GM18499 (cell line): Measurements from ENCODE around the gene SPPL2B.
"Not testable (repeated sequence)": the region's sequence is repeated elsewhere in the genome, so short reads cannot be mapped to it uniquely, and the experiment has no call there.

Source experiments
- ATAC-seq: cut with Tn5 transposase; IDR thresholded peaks from one replicate; pipeline ENCODE4 v1.9.1; 2021; ENCODE audit warnings: moderate number of reproducible peaks; ENCODE audit not compliant: insufficient read depth, unreplicated experiment

Gene SPPL2B, protein sequence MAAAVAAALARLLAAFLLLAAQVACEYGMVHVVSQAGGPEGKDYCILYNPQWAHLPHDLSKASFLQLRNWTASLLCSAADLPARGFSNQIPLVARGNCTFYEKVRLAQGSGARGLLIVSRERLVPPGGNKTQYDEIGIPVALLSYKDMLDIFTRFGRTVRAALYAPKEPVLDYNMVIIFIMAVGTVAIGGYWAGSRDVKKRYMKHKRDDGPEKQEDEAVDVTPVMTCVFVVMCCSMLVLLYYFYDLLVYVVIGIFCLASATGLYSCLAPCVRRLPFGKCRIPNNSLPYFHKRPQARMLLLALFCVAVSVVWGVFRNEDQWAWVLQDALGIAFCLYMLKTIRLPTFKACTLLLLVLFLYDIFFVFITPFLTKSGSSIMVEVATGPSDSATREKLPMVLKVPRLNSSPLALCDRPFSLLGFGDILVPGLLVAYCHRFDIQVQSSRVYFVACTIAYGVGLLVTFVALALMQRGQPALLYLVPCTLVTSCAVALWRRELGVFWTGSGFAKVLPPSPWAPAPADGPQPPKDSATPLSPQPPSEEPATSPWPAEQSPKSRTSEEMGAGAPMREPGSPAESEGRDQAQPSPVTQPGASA

DNA sequence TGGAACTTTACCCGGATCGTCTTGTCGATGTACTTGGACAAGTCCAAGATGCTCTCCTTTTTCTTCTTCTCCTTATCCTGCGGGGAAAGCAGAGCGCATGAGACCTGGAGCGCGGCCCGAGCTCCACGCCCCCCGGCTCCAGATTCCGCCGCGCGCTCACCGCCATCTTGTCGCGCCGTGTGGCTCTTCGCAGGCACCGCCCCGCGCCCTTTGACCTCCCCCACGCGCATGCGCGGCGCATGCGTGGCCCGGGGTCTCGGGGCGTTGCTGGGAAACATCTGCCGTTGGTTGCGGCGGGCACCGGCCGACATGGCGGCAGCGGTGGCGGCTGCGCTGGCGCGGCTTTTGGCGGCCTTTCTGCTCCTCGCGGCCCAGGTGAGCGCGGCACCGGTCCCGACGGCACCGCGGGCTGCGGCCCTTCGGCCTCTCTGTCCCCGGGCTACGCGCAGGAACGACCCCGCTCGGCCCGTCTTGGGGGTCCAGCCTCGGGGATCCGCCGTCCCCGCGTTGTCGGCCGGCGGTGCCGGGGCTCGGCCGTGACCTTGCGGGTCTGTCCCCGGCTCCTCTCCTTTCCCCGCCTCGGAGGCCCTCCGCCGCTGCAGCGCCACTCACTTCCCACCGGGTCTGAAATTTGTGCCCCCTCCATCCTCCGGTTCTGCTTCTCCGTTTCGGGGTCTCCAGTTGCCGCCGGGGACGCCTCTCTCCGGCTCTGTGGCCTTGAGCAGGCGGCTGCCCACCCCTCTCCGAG lies at the start of gene SPPL2B, which contains the start of gene LSM7:
SPPL2B (plus strand) TSS at position 284 of the 748 bp plus-strand sequence; CDS start at position 310, 26 bp downstream.
LSM7 (minus strand) TSS at position 186 of the 748 bp plus-strand sequence; CDS start at position 166, 20 bp downstream.
- no peak for ATAC-seq

DNA sequence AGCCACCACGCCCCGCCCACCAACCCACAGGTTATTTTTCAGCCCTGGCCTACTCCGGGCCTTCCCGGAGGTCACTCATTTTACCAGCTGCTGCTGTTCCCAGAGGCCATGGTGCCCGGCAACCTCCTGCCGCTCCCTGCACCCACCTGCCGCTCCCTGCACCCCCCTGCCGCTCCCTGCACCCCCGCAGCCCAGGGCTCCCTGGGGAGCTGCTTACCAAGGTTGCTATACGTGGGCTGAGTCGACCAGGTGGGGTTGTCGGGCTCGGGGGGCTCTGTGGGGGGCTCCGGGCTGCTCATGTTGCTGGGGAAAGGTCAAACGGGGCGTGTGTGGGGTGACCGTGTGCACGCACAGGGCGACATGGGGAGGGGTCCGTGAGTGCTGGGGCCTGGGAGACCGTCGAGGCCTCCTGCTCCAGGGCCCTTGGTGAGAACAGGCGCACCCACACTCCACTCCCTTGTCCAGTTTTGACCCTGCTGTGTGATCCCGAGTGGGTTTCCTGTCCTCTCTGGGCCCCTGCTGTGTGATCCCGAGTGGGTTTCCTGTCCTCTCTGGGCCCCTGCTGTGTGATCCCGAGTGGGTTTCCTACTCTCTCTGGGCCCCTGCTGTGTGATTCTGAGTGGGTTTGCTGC lies 47.7 kb upstream of the SPPL2B start:
- ATAC-seq = no peak

DNA sequence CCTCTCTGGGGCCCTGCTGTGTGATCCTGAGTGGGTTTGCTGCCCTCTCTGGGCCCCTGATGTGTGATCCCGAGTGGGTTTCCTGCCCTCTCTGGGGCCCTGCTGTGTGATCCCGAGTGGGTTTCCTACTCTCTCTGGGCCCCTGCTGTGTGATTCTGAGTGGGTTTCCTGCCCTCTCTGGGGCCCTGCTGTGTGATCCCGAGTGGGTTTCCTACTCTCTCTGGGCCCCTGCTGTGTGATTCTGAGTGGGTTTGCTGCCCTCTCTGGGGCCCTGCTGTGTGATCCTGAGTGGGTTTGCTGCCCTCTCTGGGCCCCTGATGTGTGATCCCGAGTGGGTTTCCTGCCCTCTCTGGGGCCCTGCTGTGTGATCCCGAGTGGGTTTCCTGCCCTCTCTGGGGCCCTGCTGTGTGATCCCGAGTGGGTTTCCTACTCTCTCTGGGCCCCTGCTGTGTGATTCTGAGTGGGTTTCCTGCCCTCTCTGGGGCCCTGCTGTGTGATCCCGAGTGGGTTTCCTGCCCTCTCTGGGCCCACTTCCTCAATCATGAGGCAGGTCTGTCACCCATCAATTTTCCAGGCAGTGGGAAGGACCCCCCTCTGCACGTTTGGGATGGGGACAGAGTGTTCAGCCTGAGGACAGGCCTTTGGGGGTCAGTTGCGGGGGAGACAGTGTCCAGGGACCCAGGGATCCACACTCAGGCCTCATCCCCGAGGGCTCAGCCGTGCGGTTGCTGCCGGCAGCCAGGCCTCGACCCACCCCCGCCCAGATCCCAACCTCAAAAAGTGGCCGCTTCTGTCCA lies 47.0 kb upstream of the SPPL2B start:
- not testable (repeated sequence) for ATAC-seq

DNA sequence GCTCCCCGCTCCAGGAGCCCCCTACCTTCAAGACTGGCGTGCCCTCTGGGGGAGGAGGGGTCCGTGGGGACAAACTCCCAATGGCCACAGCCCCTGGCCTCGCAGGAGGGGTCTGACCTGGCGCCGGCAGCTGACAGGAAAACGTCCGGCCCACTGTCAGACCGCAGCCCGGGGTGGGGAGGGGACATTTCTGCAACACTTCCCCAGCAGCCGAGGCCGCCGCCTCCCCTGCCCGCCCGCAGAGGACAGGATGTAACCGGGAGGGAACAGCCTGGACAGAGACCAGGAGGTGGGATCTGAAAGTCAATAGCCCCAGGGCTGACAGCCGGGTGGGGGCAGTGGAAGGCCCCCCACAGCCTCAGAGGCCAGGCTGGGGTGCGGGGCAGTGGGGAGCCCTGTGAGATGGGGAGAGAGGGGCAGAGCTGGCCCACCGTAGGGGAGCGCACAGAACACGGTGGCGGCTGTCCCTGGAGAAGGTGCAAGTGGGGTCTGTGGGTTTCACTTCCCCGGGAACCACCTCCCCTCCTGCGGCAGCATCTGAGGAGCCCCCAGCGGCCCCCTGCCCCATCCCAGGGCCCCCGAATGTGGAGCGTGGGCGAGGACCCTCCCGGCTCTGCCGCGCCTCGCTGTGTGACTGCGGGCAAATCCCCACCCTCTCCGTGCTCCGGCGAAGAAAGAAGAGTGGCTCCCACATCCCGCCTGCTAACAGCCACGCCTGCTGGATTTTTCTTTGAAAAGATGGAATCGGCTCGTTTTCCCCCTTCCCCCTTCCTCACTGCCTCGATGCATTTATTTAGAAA lies 46.2 kb upstream of the SPPL2B start, which contains the start of gene PEAK3:
PEAK3 (minus strand) TSS at position 114 of the 800 bp plus-strand sequence. CDS start 1,244 bp downstream, outside the sequence.
- no peak for ATAC-seq

DNA sequence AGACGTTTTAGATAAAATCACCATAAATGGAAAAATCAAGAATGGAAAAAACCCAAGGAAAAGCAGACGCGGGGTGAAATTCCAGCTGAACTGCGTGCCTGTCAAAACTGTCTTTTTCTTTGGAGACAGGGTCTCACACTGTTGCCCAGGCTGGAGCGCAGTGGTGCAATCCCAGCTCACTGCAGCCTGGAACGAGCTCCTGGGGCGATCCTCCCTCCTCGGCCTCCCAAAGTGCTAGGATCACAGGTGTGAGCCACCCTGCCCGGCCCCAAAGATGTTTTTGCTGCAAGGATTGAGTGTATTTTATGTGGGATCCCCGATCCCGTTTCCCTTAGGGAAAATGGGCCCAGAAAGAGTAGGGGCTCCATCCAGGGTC lies 45.6 kb upstream of the SPPL2B start:
- no peak for ATAC-seq

DNA sequence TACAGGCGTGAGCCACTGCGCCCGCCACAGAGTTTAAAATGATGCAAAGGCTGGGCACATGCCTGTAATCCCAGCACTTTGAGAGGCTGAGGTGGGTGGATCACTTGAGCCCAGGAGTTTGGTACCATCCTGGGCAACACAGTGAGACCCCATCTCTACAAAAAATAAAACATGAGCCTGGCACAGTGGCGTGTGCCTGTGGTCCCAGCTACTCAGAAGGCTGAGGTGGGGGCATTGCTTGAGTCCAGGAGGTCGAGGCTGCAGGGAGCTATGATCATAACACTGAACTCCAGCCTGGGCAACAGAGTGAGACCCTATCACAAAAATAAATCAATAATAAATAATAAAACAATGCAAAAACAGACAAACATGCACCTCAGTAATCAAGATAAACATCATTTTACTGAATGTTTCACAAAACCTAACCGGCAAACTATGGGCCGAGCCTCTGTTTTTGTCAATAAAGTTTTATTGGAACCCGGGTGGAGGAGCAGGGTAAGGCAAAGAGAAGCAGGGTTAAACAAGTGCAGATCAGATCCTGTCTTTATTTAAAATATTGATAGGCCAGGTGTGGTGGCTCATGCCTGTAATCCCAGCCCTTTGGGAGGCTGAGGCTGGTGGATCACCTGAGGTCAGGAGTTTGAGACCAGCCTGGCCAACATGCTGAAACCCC lies 44.5 kb upstream of the SPPL2B start:
- no peak for ATAC-seq

DNA sequence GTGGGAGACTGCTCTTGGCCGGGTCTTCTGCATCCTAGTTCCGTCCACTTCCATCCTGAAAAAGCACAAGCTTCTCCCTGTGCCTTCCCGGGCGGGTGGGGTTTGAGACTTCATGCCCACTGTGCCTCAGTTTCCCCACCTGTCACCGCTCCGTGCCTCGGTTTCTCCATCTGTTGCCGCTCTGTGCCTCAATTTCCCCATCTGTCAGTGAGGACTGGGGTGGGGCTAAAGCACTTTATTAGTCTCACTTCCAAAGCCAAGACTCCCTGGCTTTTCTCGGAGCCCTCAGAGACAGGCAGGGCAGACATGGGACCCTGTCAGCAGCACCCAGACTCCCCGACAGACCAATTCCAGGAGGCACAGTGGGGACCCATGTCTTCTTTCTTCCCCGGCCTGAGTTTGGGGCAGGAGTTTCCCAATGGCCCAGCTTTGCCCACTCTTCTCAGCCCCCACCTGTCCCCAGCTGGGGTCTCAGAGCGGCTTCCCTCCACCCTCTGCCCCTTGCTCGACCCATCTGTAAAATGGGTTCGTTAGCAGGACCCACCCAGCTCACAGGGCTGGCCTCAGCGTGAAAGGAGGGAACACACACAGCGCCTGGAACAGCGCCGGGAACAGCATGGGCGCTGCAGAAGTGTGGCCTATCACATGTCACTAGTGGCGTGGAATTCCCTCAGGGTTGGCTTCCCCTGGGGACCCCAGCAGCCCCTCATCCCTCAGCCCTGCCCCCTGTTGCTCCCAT lies 41.9 kb upstream of the SPPL2B start:
- ATAC-seq = no peak

DNA sequence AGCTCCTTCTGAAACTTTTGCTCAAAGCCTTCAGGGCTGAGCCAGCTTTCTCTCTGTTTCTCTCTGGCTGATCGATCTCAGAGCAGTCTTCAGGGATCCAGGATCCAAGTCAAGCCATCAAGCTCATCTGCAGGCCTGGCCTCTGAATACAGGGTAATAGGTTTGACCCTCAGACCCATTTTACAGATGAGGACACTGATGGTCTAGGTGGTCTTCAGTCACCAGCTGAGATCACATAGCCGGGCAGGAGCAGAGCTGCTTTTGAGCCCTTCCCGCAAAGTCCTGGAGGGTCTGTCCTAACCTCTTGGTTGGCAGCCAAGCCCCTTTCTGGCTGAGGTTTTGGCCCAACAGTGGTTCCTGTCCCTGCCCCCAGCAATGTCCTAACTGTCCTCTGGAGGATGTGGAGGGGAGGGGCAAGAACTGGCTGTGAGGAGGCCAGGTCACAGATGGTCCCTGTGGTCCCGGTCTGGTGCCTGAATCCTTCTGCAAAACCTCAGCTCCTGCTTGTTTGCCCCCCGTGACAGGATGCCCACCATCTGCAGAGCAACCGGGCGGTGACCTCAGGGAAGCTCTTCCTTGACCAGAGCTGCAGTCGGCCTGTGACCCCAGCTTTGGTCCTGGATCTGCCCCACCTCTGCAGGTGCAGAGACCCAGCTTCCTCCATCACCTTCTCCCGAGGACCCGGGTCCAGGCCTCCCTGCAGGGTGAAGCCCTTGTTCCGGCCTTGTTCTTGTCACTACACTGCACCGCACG lies 40.7 kb upstream of the SPPL2B start:
- no peak for ATAC-seq

DNA sequence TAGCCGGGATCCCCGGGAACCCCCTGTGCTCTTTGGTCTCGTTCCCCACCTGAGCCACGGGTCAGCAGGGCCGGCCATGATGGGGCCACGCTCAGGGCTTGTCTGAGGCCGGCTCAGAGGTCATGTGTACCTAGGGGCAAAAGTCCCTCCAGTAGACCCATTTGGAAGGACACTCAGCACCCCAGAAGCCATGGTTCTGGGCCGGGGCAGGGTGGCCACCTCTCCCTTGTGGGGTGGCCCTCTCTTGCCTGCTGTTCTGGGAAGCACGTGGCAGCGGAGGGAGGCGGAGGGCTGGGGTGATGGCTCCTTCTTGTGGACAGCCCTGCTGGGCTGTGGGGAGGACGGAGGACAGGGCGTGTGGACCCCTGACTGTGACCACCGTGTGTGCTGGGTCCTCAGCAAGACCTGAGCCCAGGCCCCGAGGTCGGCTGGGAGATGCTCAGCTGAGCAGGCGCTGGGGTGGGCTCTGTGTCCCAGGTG lies 40.1 kb upstream of the SPPL2B start:
- no peak for ATAC-seq

DNA sequence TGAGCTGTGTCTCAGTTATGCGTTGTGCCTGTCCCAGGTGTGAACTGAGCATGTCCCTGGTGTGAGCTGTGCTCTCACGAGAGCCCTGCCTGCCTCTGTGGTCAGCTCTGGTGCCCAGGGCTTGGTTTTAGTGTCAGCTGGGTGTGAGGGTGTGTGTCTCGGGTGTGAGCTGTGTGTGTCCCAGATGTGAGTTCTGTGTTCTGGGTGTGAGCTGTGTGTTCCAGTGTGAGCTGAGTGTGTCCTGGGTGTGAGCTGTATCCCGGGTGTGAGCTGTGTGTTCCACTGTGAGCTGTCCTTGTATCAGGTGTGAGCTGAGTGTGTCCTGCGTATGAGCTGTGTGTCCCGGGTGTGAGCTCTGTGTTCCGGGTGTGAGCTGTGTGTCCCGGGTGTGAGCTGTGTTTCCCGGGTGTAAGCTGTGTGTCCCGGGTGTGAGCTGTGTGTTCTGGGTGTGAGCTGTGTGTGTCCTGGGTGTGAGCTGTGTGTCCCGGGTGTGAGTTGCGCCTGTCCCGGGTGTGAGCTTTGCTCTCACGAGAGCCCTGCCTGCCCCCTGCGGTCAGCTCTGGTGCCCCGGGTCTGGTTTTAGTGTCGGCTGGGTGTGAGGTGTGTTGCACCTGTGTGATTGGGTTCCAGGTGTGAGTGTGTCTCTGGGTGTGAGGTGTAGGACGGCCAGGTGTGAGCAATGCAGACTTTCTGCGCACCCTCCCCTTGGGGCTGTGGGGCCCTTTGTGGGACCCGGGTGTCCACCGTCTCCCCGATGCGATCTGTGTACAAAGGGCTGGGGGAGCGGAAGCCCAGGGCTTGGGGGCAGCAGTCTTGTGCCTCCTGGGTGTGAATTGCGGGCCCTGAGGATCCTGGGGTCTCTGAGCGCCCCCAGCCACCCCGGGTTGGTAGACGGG lies 39.4 kb upstream of the SPPL2B start:
- no peak for ATAC-seq

DNA sequence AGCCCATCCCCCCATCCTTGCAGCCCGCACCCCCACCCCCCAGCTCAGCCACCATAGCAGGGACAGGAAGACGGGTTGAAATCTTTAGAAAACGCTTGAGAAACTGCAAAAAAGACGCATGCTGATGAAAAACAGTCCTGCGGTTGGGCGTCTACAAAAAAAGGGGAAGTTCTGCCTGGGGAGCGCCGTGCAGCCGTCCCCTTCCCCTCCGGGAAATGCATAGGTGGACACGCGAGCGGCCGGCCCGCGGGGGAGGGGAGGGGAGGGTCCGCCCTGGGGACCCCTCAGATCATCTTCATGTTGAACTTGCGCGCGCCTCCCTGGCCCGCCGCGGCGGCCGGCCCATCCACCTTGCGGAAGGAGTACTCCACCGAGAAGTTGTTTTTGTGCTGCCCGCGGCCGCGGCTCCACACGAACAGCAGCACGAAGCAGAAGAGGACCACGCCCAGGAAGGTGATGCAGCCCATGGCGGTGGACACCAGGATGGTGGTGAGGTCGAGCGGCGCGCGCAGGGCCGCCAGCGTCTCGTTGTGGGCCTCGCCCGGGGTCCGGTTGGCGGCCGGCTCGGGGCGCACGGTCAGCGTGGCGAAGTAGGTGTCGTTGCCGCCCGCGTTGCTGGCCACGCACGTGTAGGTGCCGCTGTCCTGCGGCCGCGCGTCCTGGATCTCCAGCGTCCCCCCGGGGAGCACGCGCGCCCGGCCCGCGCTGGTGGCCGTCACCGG lies 38.6 kb upstream of the SPPL2B start:
- no peak for ATAC-seq

DNA sequence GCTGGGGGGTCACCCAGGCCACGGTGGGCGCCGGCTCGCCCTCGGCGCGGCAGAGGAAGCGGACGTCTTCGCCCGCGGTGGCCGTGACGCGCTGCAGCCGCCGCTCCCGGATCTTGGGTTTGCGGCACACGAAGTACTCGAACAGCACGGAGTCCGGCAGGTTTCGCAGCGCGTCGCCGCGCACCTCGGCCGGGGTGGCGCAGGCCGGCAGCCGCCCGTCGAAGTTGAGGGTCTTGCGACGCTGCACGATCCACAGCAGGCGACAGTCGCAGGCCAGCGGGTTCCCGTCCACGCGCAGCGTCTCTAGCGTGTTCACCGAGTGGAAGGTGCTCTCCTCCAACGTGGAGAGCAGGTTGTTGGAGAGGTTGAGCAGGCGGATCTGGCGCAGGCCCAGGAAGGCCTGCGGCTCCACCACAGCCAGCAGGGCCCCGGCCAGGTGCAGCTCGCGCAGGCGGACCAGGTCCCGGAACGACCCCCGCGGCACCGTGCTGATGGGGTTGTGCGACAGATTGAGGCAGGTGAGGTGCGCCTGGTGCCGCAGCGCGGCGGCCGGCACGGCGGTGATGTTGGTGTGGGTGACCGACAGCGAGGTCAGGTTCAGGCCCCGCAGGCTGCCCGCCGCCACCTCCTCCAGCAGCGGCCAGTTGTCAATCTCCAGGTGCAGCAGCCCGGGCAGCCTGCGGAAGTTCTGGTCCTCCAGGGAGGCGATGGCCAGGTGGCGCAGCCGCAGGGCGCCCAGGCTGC lies 37.9 kb upstream of the SPPL2B start:
- no peak for ATAC-seq

DNA sequence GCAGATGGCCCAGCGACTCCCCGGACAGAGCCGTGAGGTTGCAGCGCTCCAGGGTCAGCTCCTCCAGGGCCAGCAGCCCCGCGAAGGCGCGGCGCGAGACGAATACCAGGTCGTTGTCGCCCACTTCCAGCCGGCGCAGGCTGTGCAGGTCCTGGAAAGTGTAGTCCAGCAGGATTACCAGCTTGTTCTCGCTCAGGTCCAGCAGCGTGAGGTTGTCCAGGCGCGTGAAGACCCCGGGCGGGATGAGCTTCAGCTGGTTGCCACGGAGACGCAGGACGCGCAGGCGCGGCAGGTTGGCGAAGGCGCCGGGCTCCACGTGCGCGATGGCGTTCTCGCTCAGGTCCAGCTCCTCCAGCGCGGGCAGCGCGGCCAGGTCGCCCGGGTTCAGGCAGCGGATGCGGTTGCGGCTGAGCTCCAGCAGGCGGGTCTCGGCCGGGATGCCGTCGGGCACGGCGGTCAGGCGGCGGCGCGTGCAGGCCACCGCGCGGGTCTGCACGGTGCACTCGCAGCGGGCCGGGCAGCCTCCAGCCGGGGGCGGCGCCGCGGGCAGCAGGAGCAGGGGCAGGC lies 37.2 kb upstream of the SPPL2B start:
- no peak for ATAC-seq

DNA sequence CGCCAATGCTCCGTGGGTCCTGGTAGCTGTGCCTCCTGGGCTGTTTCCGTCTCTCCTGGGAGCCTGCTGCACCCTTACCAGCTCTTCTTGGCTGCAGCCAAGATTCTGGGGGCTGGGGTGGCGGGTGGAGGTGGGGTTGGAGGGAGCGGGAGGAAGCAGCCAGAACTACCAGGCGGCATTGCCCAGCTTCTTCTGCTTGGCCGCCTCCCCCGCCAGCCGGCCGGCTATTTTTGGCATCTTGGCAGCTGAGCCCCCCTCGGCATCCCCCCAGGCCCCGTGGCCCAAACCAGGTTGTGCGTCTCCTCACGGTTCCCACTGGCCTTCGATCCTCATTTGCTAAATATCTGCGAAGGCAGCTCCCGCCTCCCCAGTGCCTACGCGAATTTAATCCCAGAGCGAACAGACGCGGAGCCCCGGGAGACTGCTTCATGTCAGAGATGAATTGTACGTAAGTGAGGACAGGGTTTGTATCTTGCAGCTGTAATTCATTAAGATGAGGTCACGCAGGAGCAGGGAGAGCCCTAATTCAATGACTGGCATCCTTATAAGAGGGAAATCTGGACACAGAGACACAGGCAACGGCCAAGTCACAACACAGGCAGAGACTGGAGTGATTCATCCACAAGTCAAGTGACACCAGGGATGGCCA lies 33.7 kb upstream of the SPPL2B start:
- ATAC-seq = no peak
